GM18870 (cell line): ENCODE measurements around the gene MAB21L4.

Experiments used
- ATAC-seq: cut with Tn5 transposase; IDR thresholded peaks from one replicate; pipeline ENCODE4 v1.9.1; 2021; ENCODE audit warnings: moderate library complexity; ENCODE audit not compliant: unreplicated experiment

MAB21L4 gene

DNA sequence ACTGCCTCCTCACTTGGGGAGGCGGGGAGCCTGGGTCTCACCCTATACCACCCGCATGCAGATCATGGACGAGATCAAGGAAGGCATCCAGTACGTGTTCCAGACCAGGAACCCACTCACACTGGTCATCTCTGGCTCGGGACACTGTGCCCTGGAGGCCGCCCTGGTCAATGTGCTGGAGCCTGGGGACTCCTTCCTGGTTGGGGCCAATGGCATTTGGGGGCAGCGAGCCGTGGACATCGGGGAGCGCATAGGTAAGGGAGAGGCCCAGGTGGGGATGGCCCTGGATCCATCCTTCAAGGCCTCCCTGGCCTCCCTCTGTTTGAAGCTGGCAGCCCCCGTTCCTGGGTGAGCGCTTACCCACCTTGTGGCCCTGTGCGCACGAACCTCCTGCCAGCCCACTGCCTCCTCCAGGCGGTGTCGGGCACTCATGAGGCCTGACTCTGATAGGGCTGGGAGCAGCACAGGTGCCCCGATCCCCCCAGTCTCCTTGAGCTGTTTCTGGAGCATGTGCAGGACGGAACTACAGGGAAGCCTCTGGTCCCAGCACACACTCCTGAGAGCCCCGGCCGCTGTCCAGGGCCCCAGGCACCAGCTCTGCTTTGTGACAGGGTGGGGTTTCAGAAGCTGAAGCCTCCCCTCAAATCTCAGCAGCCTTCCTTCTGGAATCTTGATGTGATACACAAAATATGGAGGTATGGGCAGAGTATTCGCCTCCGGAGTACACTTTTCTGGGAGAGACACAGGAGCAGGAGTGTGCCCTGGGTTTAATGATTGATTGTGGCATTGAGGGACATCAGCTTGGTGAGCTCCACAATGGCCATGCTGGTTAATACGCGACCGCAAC lies 26.6 kb downstream of the MAB21L4 start:
- no peak for ATAC-seq

GRCh38 chr2:240868286-240869108 lies 27.5 kb downstream of the MAB21L4 start, which contains the start of gene AGXT:
Gene AGXT, plus strand, starts transcription at chr2:240868824. Its CDS starts 42 bp downstream, at chr2:240868866.
- ATAC-seq, result no peak

DNA sequence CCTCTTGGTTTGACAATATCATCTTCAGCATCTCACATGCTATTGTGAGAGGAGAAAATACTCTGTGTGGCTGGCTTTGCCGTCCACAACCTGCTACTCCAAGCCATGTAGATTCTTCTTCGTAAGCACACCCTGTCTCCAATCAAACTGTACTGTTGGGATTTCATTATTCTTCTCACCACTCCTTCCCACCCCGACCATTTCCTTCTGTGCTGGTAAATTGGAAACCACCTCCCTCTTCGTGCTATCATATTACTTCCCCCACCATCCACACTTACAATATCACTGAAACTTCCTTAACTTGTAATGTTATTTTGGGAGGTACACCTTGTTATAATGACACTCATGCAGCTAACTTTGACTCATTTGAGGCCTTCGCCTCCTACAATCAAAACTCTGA lies 30.6 kb downstream of the MAB21L4 start:
- no peak for ATAC-seq

DNA sequence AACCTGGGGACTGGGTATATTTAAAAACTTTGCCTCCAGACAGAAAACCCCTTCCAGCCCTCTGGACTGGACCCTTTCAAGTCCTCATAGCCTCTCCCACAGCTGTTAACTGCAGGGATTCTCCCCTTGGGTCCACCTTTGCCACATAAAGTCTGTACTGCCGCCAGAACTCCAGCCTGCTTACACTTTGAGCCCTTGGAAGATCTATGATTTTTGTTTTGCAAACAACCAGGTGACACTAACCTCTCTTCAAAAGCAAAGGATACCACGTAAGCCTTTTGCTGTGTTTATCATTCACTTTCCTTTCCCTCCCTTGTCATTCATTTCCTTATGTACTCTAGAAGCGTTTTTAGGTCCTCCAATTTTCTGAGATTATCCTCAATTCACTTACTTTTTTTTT lies 31.5 kb downstream of the MAB21L4 start:
- no peak for ATAC-seq

- ATAC-seq, result no peak
Measured at GRCh38 chr2:240861547-240861946, 34.4 kb downstream of the MAB21L4 start.

- ATAC-seq, result no peak
Measured at GRCh38 chr2:240858871-240859270, 37.1 kb downstream of the MAB21L4 start.

DNA sequence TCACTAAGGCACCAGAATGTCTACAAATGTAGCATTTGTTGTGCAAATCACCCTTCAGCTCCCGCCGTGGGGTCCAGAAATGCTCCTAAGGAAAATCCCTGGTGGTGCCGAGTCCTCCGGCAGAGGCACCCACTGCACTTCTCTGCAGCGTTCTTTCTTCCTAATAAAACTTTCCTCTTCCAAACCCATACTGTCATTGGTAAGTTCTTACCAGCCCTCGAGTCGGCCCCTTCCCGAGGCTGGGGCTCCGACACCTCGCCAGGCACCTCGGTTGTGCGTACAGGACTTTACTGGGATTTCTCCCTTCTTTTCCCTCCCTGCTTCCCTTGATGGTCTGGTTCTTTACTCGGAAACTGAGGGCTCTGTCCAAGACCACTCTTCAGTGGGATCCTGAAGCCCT lies 37.6 kb downstream of the MAB21L4 start:
- no peak for ATAC-seq

GRCh38 chr2:240857039-240858008 lies 38.6 kb downstream of the MAB21L4 start:
- ATAC-seq, result no peak

DNA sequence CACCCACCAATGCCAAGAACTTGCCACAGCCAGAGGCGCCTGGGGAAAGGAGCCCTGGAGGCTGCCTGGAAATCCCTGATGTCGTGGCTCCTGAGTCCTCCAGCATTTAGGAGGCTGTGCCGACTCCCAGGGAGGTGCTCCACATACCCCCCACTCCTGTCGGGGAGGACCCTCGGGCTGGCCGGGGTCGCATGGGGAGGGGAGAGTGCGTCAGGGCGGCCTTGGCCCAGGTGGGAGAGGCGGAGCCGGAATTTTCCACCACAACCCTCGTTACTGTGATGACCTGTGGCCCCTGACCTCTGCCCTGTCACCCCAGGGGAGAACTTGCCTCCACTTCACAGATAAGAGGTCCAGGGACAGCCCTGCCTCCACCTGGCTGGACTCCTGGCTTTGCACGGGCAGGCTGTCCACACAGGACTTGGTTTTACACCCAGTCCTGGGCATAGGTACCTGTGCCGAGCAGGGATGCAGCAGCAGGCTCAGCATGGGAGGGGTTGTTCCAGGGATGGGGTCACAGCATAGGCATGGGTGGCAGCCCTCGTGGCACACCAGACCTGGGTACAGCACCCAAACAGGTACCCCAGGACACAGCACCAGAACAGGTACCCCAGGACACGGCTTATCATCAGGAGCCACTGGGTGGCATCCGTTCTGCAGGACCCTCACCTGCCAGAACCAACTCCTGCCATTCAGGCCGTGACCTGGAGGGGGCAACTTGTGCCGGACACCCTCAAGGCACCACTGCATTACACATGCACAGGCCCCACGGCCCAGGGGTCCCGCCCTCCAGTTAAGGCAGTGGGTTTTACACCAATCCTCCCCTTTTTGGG lies 39.6 kb downstream of the MAB21L4 start:
- ATAC-seq, result no peak

GRCh38 chr2:240855670-240856069 lies 40.3 kb downstream of the MAB21L4 start:
- ATAC-seq, result no peak

GRCh38 chr2:240852671-240853314 lies 43.2 kb downstream of the MAB21L4 start:
- ATAC-seq, result no peak

GRCh38 chr2:240851078-240851991 lies 44.6 kb downstream of the MAB21L4 start:
- ATAC-seq, result no peak

GRCh38 chr2:240850756-240851077 lies 45.2 kb downstream of the MAB21L4 start:
- ATAC-seq, result no peak

DNA sequence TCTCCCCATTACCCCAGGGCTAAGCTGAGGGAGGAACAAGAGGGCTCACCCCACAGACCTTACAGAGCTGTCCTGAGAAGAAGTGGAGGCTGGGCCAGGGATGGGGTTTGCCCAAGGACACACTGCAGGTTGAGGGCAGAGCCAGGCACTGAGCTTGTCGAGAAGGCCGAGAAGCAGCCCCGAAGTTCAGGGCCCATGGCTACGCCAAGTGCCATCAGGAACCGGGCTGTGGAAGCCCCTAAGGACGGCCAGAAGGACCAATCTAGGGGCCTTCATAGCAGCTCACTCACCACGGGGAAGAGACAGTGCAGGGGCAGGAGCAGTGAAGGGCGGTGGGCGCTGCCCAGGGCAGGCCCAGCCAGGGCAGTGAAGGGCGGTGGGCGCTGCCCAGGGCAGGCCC lies 45.9 kb downstream of the MAB21L4 start:
- ATAC-seq, result no peak

DNA sequence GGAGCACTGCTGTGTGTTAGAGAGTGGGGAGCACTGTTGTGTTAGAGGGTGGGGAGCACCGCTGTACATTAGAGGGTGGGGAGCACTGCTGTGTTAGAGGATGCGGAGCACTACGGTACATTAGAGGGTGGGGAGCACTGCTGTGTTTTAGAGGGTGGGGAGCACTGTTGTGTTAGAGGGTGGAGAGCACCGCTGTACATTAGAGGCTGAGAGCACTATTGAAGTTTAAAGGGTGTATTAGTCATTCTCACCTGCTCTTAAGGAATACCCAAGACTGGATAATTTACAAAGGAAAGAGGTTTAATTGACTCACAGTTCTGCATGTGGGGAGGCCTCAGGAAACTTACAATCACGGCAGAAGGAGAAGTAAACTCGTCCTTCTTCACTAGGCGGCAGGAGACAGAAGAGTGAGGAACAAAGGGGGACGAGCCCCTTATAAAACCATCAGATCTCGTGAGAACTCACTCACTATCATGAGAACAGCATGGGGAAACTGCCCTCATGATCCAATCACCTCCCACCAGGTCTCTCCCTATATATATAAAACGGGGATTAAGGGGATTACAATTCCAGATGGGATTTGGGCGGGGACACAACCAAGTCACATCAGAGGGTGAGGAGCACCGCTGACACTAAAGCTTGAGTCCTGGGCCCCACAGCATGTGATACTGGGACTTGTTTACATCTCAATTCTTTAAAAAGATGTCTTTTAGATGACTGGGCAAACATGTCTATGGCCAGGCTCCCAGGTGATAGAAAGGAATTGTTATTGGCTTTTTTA lies 46.9 kb downstream of the MAB21L4 start:
- ATAC-seq, result no peak

- ATAC-seq, result no peak
Measured at GRCh38 chr2:240847817-240848216, 48.1 kb downstream of the MAB21L4 start.

DNA sequence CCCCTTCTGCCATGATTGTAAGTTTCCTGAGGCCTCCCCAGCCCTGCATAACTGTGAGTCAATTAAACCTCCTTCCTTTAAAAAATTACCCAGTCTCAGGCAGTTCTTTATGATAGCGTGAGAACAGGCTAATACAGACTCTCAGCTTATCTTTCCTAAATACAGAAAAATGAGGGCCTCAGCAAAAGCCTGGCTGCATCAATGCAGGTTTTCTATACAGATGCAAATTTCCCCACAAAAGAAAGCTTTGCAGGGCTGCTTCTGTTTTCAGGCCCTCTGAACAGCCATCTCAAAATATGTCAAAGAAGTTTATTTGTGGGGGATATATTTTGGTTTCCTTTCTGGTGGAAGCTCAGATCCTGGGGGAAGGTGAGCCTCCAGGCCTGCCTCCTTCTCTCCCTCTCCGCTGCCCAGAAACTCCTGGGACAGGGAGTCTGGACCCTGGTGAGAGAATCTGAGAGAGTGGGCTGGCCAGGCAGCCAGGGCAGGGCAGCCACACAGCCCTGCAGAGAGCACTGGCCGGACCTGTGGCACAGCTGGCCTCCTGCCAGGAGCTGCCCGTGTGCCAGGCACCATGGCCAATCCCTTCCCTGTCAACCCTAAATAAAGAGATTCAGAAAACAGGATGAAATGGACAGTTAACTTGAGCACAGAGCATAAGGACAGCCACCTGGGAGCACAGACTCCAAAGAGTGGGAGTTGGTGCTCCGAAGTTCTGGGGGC lies 48.9 kb downstream of the MAB21L4 start:
- ATAC-seq, result no peak
